GM19463 (cell line): ENCODE measurements around the gene C21orf91.

Experiments
- ATAC-seq: cut with Tn5 transposase; IDR thresholded peaks from one replicate; pipeline ENCODE4 v1.9.1; 2021; ENCODE audit warnings: mild to moderate bottlenecking, moderate library complexity; ENCODE audit not compliant: unreplicated experiment

Gene C21orf91

DNA sequence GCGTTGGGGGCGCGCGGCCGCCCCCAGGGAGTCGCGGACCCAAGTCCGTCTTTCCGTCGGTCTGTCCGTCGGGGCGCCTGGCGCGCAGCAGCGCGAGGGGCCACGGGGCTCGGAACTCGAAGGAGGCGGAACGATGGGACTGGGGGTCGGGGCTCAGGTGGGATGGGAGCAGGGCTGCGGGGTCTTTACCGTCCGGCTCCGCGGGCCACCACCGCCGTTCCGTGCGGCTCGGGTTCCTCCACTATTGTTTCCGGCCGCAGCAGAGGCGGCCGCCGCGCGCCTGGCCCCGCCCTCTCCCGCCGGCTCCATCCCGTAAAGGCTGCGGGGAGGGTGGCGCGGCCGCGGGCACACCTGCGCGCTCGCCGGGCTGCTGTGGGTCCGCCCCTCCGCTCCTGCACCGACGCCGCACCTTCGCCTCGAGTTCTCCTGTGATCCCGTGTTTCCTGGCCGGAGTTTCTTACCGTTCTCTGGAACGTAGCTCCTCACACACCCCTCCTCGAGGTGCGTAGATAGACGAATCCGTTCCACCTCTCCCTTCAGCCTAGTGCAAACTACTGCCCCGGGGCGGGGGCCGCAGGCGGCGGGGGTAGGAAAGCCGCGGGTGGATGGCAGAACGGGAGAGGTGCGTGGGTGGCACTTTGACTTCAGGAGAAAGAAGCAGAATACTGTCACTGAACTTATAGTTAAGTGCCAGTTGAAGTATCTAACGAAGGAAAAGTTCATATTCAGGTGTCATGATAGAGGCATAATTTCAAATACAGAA is at the start of gene C21orf91:
Gene C21orf91, minus strand, starts transcription at position 243 of the 763 bp plus-strand sequence. CDS start 1,038 bp downstream, outside the sequence.
- ATAC-seq = peak; percentile 85

GRCh38 chr21:17866590-17866989 is 47.4 kb upstream of the C21orf91 start:
- no peak for ATAC-seq

DNA sequence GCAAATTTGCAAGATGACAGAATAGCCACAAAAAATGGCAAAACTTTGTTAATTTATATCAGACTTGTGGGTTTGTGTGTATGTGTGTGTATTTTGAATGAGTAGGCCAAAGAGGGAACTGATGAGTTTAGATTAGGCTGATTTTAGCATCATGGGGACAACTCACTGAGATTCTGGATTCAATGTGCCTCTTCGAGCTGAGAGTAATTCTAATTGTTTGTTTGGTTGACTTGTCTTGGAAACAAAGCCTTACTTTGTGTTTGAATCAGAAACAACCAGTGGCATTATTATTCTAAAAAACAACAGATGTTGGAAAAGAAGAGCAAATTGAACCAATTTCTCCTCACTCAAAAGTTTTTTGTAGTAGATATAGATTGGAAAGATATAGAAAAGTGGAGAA is 40.5 kb upstream of the C21orf91 start:
- no peak for ATAC-seq

DNA sequence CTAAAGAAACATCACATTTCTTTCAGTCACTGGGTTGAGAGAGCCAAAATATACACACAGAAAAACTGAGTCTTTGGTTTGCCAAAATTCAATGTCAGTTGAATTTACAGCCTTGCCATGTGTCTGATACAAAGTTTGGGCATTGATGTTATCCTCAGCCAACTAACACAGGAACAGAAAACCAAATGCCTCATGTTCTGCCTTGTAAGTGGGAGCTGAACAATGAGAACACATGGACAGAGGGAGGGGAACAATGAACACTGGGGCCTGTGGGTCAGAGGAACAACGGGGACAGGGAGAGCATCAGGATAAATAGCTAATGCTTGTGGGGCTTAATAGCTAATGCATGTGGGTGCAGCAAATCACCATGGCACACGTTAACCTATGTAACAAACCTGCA is 39.6 kb upstream of the C21orf91 start:
- no peak for ATAC-seq

- ATAC-seq = no peak
Observed at GRCh38 chr21:17854745-17855144, 35.6 kb upstream of the C21orf91 start.

DNA sequence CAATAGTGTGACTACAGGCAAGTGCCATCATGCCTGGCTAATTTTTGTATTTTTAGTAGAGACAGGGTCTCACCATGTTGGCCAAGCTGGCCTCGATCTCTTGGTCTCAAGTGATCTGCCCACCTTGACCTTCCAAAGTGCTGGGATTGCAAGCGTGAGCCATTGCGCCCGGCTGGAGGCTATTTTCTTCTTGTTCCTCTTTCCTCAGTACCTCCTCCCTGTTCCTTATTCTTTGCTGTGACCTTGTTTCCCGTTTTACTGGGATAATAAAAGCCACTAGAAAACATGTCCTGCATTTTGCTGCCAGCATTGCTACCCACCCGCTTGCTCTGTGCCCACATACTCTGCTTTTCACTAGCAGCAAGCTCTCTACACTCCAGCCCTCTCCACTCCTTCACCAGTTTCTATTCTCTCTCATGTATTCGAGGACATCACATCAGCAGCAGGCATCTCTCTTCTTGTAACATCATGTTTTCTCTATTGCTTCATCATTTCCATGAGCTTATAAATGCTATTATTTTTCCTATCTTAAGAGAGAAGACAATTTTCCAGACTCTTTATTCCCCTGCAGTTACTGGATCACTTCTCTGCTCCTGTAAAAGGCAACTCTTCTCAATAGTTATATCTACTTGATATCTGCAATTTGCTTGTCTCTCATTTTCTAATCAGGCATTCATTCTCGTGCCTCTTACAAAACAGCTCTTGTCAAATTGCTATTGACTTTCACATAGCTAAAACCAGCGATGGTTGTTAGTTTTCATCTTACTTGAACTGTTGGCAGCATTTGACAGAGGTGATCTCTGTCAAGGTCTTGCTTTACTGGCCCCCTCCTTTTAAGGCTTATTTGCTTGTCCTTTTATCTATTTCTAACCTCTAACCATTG is 34.5 kb upstream of the C21orf91 start:
- ATAC-seq = no peak

DNA sequence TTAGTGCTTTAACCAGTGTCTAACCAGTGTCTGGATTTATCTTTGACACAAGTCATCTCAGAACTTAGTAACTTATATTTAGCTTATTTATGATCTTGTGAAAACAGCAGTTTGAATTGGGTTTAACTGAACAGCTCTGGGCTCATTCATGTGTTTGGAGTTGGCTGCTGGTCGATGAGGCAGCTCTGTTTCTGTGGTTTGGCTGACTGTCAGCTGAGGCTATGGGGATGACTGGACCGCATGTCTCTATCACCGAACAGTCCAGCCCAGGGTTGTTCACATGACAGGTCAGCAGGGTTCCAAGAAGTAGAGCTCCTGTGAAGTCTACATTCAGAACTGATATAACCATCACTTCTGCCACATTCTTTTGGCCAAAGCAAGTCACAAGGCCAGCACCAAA is 29.1 kb upstream of the C21orf91 start:
- peak; percentile 94 for ATAC-seq

- ATAC-seq = no peak
Observed at GRCh38 chr21:17841103-17841502, 21.9 kb upstream of the C21orf91 start.

GRCh38 chr21:17834639-17835354 is 15.6 kb upstream of the C21orf91 start:
- ATAC-seq = no peak

DNA sequence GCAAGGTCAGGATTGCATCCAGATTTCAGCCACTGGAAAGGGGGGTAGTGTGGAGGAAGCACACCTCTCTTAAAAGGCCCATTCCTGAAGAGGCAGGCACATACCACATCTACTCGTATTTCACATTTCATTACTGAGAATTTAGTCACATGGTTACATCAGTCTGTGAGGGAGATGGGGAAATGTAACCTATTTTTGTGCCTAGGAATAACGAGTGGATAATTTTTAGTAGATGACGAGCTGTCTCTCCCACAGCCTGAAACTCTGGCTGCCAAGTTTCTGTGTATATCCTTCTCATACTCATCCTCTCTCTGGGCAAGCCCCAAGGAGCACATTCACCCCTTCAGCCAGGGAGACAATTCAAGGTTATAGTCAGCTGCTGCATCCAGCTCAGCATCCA is 10.3 kb upstream of the C21orf91 start:
- no peak for ATAC-seq

DNA sequence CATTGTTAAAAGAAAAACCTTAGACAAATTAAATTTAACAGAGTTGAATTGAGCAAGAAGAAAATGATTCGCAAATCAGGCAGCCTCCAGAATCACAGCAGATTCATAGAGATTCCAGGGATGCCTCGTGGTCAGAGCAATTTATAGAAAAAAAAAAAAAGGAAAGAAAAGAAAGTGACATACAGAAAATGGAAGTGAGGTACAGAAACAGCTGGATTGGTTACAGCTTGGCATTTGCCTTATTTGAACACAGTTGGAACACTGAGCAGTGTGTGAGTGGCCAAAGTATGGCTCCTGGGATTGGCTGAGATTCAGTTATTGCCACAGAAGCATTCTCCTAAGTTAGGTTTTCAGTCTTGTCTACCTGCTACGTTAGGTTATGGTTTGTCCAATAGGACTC is 9.1 kb upstream of the C21orf91 start:
- ATAC-seq = no peak

DNA sequence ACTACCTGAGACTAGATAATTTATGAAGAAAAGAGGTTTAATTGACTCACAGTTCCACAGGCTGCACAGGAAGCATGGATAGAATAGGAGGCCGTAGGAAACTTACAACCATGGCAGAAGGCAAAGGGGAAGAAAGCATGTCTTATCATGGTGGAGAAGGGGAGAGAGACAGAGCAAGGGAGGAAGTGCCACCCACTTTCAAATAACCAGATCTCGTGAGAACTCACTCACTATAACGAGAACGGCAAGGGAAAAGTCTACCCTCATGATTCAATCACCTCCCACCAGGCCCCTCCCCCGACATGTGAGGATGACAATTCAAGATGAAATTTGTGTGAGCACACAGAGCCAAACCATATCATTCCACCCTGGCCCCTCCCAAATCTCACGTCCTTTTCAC is 4.7 kb upstream of the C21orf91 start:
- no peak for ATAC-seq

DNA sequence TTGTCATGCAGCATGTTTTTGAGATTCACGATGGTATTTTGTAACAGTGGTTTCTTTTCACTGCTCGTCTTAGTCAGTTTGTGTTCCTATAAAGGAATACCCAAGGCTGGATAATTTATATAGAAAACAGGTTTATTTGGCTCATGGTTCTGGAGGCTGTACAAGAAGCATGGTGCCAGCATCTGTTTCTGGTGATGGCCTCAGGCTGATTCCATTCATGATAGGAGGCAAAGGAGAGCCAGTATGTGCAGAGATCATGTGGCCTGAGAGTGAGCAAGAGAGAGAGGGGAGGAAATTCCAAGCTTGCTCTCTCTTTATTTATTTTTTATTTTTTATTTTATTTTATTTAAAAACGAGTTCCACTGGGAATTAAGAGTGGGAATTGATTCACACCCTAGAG is 2.0 kb upstream of the C21orf91 start:
- no peak for ATAC-seq

DNA sequence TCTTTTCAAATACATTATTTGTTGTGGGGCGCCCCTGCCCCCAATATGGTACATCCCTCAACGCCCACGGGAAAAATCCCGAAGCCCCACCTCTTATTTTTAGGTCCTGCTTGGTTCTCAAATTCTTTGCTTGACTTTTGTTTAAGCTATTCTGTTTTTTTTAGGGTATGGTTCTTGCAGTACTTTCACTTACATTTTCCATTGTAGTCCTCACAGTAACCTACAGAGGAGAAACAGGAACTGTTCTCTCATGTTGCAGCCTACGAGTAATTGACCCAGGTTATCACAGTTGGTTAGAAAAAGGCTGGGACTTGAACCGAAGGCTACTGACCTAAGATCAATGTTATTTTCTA is 697 bp upstream of the C21orf91 start:
- peak; percentile 51 for ATAC-seq

GRCh38 chr21:17818186-17819113 is 706 bp downstream of the C21orf91 start:
- peak; percentile 3 for ATAC-seq

DNA sequence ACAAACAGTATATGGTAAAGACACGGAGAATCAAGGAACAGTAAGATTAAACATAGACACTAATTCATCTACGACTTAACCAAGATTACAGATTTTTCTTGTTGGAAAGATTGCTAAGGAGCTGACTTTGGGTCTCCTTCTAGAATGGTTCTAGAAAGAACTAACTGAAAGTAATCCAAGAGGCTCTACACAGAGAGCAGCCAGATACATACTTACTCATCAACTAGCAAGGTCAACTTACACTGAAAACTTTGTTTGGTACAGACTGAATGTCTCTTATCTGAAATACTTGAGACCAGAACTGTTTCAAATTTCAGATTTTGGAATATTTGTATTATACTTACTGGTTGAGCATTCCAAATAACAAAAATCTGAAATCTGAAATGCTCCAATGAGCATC is 5.8 kb downstream of the C21orf91 start:
- no peak for ATAC-seq

DNA sequence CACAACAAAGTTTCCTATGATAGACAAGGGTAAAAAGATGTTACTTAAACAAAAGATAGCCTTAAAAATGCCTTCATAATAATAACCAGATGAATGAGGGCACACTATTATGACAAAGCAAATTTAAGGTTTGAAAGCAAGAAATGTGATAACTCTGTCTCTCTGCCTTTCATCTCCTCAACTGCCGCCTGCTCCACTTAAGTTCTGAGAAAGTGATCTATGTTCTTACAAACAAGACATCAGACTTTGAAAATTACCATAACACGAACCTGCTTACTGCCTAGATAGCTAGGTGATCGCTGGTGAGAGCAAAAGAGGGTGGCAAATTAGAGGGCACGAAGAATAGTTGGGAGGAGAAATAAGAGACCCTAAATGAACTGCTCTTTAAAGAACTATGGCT is 13.2 kb downstream of the C21orf91 start:
- no peak for ATAC-seq

- no peak for ATAC-seq
Observed at GRCh38 chr21:17803536-17803935, 15.6 kb downstream of the C21orf91 start.

DNA sequence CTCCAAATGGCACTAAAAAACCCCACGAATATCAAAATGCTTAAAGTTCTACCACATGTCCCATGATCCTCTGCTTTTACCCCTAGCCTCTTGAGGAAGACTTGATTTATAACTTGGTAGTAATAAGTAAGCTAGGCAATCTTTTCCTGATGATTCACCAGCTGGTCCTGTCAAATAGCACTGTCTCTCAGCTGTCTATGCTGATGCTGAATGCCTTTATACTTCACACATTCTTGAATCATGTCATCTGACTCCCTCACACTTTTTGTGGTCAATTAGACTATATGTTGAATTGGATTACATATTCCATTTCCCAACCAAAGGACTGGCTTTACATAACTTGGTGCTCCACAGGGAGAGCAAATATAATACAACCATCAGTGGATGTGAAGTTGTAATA is 16.6 kb downstream of the C21orf91 start:
- ATAC-seq = no peak

GRCh38 chr21:17799414-17800164 is 19.6 kb downstream of the C21orf91 start:
- ATAC-seq = no peak
